BLaER1 (cell line): ENCODE measurements around the gene HDAC4.
A peak's percentile ranks its signal among the peaks of the same experiment; 100 is the strongest.

Experiments
- H3K27ac ChIP-seq: shearing (Covaris generic); formaldehyde crosslinking; 2 replicates; pipeline ENCODE4 v1.8.1; 2022
- H3K27me3 ChIP-seq: shearing (Covaris generic); formaldehyde crosslinking; 2 replicates; pipeline ENCODE4 v1.8.1; 2022
- H3K36me3 ChIP-seq: shearing (Covaris generic); formaldehyde crosslinking; 2 replicates; pipeline ENCODE4 v1.8.1; 2022
- H3K4me1 ChIP-seq: shearing (Covaris generic); formaldehyde crosslinking; 2 replicates; pipeline ENCODE4 v1.8.1; 2022
- H3K4me2 ChIP-seq: shearing (Covaris generic); formaldehyde crosslinking; 2 replicates; pipeline ENCODE4 v1.8.1; 2022
- H3K4me3 ChIP-seq: shearing (Covaris generic); formaldehyde crosslinking; 2 replicates; pipeline ENCODE4 v1.8.1; 2022
- H3K9ac ChIP-seq: shearing (Covaris generic); formaldehyde crosslinking; 2 replicates; pipeline ENCODE4 v1.8.1; 2022
- H3K9me3 ChIP-seq: shearing (Covaris generic); formaldehyde crosslinking; 2 replicates; pipeline ENCODE4 v1.8.1; 2022
- H4K20me1 ChIP-seq: shearing (Covaris generic); formaldehyde crosslinking; 2 replicates; pipeline ENCODE4 v1.8.1; 2022
- Cebpa-rat ChIP-seq: shearing (Covaris generic); IDR thresholded peaks from 2 replicates; pipeline ENCODE4 v1.8.1; 2022

The HDAC4 gene

DNA sequence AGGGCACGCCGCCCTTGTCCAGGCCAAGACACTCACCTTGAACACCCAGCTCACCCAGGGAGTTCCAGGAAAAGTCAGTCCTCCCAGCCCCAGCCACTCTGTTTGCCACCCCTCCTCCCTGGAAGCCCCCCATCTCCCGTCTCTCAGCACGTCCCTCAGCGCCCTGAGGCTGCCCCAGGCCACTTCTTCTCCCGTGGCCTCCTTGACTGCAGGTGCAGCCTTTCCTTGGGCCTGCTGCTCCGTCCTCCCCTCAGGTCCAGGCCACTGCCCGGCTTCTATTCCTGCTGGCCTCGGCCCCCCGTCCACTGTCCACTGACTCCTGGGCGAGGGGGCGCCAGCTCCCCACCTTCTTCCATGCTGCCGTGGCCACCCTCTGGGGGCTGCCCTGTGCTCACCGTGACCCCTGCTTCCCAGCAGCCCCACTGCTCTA is 239.1 kb downstream of the HDAC4 start:
- H3K36me3 ChIP-seq, result peaks cover 4% of the 10 kb centered on the region
- H4K20me1 ChIP-seq, result peaks cover 9% of the 10 kb centered on the region; the same call in 1 of the 2 replicates
- no peak for TF ChIP-seq Cebpa-rat
- peaks cover 89% of the 10 kb centered on the region for H3K4me1 ChIP-seq
- H3K9me3 ChIP-seq, result no peaks in the 10 kb centered on the region
- peak overlapping the region; percentile 91 for H3K4me2 ChIP-seq
- no peak overlapping the region for H3K4me3 ChIP-seq
- H3K27ac ChIP-seq, result peak overlapping the region; percentile 65
- H3K27me3 ChIP-seq, result no peaks in the 10 kb centered on the region
- H3K9ac ChIP-seq, result peak overlapping the region; percentile 42; the same call in 1 of the 2 replicates

DNA sequence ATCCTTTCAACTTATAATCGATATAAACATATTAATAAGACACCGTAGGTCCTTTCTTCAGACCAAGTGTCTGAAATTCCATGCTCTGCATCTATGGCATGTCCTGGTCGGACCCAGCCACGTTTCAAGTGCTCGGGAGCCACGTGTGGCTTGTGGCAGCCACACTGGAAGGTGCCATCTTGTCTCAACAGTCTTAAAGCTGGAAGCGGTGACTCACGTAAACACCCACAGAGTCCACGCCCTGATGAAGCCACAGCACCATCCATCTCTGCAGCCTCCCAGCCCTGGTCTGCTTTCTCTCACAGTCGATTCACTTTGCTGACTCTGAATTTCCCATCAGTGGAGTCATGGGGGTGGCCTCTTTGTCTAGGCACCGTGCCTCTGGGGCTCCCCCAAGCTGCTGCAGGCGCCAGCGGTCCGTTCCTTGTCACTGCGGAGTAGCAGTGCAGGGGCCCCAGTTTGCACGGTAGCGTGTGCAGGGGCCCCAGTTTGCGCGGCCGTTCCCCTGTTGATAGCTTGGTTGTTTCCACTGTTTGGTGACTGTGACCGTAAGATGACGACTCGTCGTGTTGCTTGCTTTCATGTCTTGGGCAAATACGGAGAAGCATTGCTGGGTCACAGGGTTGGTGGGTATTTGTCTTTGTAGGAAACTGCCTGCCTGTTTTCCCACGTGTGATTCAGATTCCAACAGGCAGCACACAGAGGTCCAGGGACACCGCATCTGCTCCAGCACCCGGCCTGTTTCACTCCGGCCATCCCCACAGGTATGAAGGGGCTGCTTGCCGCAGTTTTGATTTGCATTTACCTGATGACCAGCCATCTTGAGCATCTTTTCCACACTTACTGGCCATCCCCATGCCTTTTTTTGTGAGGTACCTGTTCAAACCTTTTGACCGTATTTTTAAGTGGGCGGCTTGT is 240.3 kb downstream of the HDAC4 start:
- peak overlapping the region; percentile 91 for H3K4me2 ChIP-seq

DNA sequence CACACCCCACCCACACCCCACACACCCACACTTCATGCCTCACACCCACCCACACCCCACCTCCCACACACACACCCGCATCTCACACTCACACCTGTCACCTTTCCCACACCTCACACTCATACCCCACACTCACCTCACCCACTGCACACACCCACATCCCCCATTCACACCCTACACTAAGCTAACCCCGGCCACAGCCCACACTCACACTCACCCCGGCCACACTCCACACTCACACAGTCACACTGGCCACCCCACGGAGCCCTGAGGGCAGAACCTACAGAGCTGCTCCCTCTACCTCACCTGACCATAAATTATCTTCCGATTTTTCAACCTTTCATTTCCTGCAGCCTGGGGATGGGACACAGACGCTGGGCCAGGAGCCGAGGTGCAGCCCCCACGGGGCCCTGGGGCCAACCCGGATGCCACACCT is 241.3 kb downstream of the HDAC4 start:
- no peak for TF ChIP-seq Cebpa-rat
- H4K20me1 ChIP-seq, result peaks cover 9% of the 10 kb centered on the region; the same call in 1 of the 2 replicates
- H3K36me3 ChIP-seq, result peaks cover 17% of the 10 kb centered on the region
- H3K4me2 ChIP-seq, result peak overlapping the region; percentile 91
- no peaks in the 10 kb centered on the region for H3K9me3 ChIP-seq
- H3K4me1 ChIP-seq, result peaks cover 100% of the 10 kb centered on the region
- H3K27me3 ChIP-seq, result no peaks in the 10 kb centered on the region
- H3K27ac ChIP-seq, result peak overlapping the region; percentile 72; the same call in 1 of the 2 replicates
- H3K4me3 ChIP-seq, result peak overlapping the region; percentile 55; the same call in 1 of the 2 replicates
- no peak overlapping the region for H3K9ac ChIP-seq

More for the DNA sequence above, 240.3 kb downstream of the HDAC4 start:
- Histone ChIP-seq H3K9ac (no peak overlapping the region; the same call in 1 of the 2 replicates), H3K27me3 (no peaks in the 10 kb centered on the region), H3K27ac (peak overlapping the region; percentile 72; the same call in 1 of the 2 replicates), H3K4me1 (peaks cover 100% of the 10 kb centered on the region), H3K9me3 (no peaks in the 10 kb centered on the region), H4K20me1 (peaks cover 9% of the 10 kb centered on the region; the same call in 1 of the 2 replicates), H3K4me3 (no peak overlapping the region), H3K36me3 (peaks cover 7% of the 10 kb centered on the region)
- no peak for TF ChIP-seq Cebpa-rat

DNA sequence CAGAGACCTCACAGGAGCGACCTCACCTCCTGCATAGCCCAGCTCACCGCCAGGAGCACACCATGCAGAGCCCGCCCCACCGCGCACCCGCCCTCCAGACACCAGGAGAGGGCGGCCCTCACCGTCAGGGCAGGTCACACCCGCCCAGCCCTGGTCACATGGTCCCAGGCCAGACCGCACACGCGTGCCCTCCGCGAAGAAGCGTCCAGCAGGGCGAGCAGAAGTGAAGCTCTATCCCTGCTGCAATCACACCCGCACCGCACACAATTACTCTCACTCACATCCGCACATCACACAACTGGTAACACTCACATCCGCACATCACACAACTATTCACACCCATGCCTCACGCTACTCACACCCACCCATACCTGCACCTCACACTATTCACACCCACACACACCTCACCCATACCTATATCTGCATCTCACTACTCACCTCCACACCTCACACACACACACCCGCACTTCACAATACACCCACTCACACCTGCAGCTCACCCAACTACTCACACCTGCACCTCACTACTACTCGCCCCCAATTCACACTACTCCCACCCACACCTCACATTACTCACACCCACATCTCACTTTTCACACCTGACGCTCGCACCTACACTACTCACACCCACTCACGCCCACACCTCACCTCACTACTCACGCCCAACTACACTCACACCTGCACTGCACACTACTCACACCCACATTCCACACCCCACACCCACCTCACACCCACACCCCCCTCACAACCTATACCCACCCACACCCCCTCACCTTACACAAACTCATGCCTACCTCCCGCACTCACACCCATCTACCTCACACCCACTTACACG is 242.0 kb downstream of the HDAC4 start:
- no peaks in the 10 kb centered on the region for H3K9me3 ChIP-seq
- H3K36me3 ChIP-seq, result peaks cover 23% of the 10 kb centered on the region
- H3K9ac ChIP-seq, result no peak overlapping the region
- peak overlapping the region; percentile 72; the same call in 1 of the 2 replicates for H3K27ac ChIP-seq
- peaks cover 9% of the 10 kb centered on the region; the same call in 1 of the 2 replicates for H4K20me1 ChIP-seq
- no peak for TF ChIP-seq Cebpa-rat
- no peak overlapping the region for H3K4me3 ChIP-seq
- H3K27me3 ChIP-seq, result no peaks in the 10 kb centered on the region
- H3K4me1 ChIP-seq, result peaks cover 99% of the 10 kb centered on the region
- peak overlapping the region; percentile 91 for H3K4me2 ChIP-seq

DNA sequence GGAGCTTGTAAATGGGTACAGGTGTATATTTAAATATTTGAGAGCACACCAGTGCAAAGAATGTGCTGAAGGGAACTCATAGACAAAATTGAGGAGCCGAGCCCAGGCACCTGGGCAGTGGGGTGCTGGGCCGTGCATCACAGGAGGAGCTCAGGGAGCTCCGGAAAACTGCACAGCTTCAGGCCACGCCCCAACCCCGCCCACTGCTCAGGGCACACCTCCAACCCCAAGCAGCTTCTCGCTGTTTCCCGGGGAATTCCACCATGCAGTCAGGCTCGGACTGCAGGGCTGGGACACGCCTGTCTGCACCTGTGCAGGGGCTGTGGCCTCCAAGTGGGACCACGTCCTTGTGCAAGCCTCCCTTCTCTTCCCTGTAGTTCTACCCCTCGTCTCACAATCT is 243.0 kb downstream of the HDAC4 start:
- no peak overlapping the region for H3K27ac ChIP-seq
- no peak overlapping the region for H3K4me3 ChIP-seq
- peak overlapping the region; percentile 91 for H3K4me2 ChIP-seq

DNA sequence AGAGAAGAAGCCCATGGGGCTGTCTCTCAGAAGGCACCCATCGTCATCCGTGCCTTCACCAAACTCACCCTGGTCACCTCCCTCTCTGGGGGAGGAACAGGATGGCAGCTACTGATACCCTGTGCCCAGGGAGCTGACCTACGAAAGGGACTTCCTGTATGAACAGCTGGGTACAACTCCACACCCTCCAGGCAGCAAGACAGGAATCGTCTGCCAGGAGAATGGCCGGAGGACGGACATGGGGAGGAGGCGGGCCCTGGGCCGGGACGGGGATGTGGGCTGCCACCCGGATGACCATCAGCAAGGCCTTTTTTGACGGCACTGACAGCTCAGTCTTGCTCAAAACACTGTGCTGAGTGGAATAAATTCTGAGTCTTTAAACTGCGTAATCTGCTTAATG is 243.6 kb downstream of the HDAC4 start:
- Histone ChIP-seq H3K36me3 (peaks cover 38% of the 10 kb centered on the region), H3K4me2 (peak overlapping the region; percentile 91), H3K27ac (peak overlapping the region; percentile 54)

More for the DNA sequence above, 243.0 kb downstream of the HDAC4 start:
- no peak overlapping the region for H3K9ac ChIP-seq
- H3K36me3 ChIP-seq, result peaks cover 33% of the 10 kb centered on the region
- no peaks in the 10 kb centered on the region for H3K9me3 ChIP-seq
- TF ChIP-seq Cebpa-rat, result no peak
- H3K27me3 ChIP-seq, result no peaks in the 10 kb centered on the region
- H3K4me1 ChIP-seq, result peaks cover 88% of the 10 kb centered on the region
- peaks cover 9% of the 10 kb centered on the region; the same call in 1 of the 2 replicates for H4K20me1 ChIP-seq

DNA sequence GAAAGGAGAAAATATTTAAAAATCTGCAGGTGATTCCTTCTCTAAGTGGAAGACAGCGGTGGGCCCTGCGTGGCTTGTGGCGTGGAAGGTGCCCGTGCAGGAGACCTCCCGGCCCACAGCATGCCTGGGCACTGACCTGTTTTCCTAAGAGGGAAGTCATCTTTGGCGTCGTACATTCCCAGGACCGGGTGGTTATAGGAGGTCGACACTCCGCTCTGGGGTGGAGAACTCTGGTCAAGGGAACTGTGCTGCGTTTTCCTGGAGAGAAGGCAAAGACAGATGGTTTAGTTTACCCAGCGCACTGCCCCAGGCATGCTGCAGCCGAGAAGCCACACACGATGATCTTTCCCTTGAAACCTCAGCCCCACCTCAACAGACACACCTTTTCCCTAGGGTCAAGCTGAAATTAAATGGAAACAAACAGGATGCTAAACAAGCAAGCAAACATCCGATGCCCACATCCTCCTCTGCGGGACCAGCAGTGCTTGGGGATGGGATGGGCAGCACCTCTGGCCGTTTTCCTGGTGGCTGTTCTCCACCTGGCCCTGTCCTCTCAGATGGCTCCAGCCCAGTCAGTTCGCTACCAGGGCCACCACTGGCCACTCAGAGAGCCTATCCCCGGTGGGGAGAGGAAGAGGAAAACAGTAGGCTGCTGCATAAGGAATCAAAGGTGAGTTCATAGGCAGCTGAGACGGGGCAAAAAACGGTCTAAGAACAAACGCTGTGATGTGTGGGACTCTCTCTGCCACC is 244.1 kb downstream of the HDAC4 start:
- H3K4me3 ChIP-seq, result peak overlapping the region; percentile 20; the same call in 1 of the 2 replicates
- H4K20me1 ChIP-seq, result peaks cover 9% of the 10 kb centered on the region; the same call in 1 of the 2 replicates
- H3K4me1 ChIP-seq, result peaks cover 77% of the 10 kb centered on the region
- H3K36me3 ChIP-seq, result peaks cover 43% of the 10 kb centered on the region
- peak overlapping the region; percentile 91 for H3K4me2 ChIP-seq
- no peaks in the 10 kb centered on the region for H3K9me3 ChIP-seq
- TF ChIP-seq Cebpa-rat, result no peak
- H3K9ac ChIP-seq, result peak overlapping the region; percentile 49; the same call in 1 of the 2 replicates
- H3K27ac ChIP-seq, result peak overlapping the region; percentile 54
- no peaks in the 10 kb centered on the region for H3K27me3 ChIP-seq

More for the DNA sequence above, 243.6 kb downstream of the HDAC4 start:
- Histone ChIP-seq H3K4me1 (peaks cover 83% of the 10 kb centered on the region), H3K27me3 (no peaks in the 10 kb centered on the region), H3K4me3 (peak overlapping the region; percentile 20; the same call in 1 of the 2 replicates), H4K20me1 (peaks cover 9% of the 10 kb centered on the region; the same call in 1 of the 2 replicates), H3K9me3 (no peaks in the 10 kb centered on the region), H3K9ac (peak overlapping the region; percentile 49; the same call in 1 of the 2 replicates)
- no peak for TF ChIP-seq Cebpa-rat

DNA sequence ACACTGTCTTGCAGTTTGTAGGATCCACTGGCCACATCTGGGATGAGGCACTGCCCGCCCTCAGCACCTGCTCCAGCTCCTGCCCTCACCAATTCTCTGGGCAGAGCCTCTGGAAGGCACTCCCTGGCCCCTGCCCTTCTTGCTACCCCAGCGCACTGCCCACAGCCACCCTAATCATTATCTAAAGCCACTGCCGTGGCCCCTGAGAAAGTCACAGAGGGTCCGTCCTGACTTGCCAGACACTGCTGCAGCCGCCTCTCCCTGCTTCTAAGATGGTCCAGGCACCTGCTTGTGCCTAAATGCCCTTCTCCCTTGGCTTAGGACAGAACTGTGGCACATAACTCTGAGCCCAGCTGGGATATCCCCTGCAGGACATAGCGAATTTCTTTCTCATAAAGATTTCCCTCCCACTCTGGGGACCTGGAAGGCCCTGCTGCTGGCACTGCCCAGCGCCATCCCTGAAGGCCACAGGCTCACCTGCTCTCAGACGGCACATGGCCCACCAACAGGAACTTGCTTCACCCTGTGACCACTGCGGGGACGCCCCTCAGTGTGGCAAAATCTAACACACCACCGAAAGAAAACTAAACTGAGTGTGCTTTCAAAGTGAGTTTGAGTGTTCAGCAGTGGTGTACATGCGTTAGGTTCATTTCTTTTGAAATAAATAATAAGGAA is 244.9 kb downstream of the HDAC4 start:
- Histone ChIP-seq H3K4me3 (no peak overlapping the region), H3K36me3 (peaks cover 51% of the 10 kb centered on the region), H3K4me1 (peaks cover 72% of the 10 kb centered on the region), H3K27ac (peak overlapping the region; percentile 54; the same call in 1 of the 2 replicates), H3K4me2 (peak overlapping the region; percentile 91), H4K20me1 (peaks cover 9% of the 10 kb centered on the region; the same call in 1 of the 2 replicates), H3K9me3 (no peaks in the 10 kb centered on the region), H3K27me3 (no peaks in the 10 kb centered on the region), H3K9ac (no peak overlapping the region; the same call in 1 of the 2 replicates)
- TF ChIP-seq Cebpa-rat, result no peak
